Measurements from ENCODE around the gene PLEKHA7. TPM values are rescaled to one million over a fixed set of nuclear protein-coding genes. Genes with fewer than 3 reads are reported as not detected.

Gene PLEKHA7
- total RNA-seq, 1 donor from 2014 or later, result 16.2 TPM

DNA sequence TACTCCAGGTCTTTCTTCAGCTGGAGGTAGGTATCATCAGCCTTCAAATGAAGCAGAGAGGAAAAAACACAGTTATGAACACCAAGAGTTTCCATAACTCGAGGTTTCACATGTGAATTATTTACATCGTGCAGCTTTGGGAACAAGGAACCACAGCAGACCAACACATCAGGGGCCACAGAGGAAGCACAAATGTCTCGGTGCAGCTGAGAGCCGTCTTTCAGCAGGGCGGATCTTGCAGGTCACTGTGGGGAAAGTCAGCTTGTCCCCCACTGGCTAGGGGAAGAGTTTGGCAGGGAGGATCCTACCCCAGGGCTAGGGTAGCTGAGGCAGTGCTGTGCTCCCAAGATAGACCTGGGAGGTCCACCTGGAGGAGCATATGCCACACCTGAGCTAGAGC lies 201.1 kb downstream of the PLEKHA7 start:
- no peak for ATAC-seq (ENCODE audit: poor library complexity)
- no peak for DNase-seq

DNA sequence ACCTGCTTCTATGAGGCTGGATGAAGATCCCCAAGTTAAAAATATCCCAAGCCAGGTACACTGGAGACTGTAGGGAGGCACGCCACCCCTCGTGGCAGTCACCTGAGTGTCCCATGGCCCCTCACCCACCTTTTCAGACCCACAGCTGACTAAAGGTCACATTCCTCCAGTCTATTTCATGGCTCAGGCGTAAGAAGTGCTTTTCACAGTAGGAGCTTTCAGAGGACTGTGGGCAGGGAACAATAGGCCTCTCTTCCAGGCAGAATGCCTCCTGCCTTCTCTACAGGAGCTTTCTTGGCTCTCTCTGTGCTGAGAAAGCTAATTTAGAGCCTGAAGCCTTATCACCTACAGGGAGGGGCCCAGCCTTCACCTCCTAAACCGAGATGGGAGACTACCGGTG lies 201.9 kb downstream of the PLEKHA7 start:
- ATAC-seq (ENCODE audit: poor library complexity), result no peak
- DNase-seq, result no peak
- intact Hi-C loops (cut with DNase I), result no loop called here

More for the DNA sequence above, 201.1 kb downstream of the PLEKHA7 start:
- intact Hi-C loops (cut with DNase I), result no loop called here

DNA sequence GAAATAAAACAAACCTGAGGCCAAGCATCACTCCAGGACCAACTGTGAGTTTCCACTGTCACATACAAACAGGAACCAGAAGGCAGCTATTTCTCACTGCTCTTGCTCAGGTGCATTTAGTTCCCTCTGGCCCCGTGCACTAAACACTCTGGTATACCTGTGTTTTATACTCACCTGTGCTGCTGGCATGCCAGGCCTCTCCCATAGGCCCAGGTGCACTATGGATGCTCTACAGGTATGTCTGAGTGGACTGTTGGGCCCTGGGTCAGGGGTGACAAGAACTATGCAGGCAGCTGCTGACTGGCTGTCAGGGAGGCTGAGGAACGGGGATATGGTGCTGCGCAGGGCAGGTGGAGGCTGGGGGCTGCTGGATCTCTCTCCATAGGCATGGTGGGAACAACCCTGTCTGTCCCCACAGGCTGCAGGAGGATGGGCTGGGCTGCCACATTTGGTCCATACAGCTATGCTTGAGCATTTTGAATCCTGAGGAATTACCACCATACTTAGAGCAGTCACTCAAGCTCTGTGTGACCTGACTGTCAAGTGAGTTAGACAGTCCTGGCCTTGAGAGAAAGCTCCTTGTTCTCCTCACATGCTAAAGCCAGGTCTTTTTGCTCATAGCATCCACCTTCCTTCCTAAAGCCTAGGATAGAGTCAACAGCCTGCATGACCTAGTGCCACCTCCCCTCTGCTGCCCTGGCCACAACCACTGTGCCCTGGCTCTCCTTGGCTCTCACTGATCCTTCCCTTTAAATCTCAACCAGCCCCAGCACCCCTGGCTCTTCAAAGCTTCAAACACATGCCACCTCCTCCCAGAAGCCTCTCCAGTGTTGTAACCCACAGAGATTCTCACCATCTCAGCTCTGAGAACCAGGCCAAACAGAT lies 202.8 kb downstream of the PLEKHA7 start:
- ATAC-seq (ENCODE audit: poor library complexity) (no peak), DNase-seq (no peak)
- intact Hi-C loops (cut with DNase I), result no loop called here

DNA sequence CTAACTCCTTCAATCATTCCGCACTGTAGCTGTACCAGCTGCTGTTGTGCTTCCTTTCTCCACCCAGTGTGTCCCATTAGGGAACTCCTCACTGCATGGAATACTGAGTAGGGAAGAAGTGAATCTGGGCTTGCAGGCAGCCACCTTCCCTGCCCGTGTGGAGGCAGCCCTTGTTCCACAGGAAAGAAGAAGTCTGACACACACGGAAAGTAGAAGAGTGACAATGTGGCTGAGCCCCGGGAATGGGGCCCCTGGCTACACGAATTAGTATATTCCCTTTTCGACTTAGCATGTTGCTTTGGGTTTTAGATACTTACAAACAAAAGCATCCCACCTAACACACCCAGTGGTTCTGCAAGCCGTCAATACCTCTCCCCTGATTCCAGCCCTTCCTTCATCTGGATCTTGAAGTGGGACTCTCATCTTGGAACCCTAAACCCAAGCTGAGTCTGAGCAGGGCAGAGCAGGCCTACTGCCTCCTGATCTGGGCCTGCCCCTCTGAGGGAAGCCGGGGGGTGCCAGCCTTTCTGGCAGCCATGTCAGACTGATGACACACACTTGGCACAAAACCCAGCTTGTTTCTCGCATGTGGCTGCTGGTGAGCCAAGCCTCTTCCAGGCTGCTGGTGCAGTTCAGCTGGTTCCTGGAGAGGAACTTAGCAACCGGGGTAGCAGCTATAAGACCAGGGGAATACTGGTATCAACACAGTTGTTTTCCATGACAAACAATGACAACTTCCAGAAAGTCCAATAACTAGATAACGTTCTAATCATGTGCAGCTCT lies 204.1 kb downstream of the PLEKHA7 start:
- ATAC-seq (ENCODE audit: poor library complexity) (peak; percentile 78), DNase-seq (peak; percentile 80)
- intact Hi-C loops (cut with DNase I), result no loop called here

DNA sequence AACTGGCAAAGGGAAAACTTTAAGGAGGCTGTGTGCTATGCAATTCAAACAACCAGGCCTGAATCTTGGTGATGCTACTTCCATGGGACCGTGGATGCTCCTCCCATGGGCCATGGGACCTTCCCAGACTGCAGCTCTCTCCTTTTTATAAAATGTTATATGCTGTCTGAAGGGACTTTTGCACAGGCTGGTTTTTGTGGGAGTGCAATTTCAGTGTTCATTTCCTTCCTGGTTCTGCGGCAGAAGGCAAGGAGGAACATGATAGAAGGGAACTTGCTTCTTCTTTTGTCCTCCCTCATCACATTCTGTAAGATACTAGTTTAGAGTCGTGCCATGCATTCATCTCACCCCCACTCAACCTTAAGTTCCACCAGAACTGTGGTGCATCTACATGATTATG lies 206.9 kb downstream of the PLEKHA7 start:
- no peak for ATAC-seq (ENCODE audit: poor library complexity)
- intact Hi-C loops (cut with DNase I), result no loop called here
- DNase-seq, result no peak

DNA sequence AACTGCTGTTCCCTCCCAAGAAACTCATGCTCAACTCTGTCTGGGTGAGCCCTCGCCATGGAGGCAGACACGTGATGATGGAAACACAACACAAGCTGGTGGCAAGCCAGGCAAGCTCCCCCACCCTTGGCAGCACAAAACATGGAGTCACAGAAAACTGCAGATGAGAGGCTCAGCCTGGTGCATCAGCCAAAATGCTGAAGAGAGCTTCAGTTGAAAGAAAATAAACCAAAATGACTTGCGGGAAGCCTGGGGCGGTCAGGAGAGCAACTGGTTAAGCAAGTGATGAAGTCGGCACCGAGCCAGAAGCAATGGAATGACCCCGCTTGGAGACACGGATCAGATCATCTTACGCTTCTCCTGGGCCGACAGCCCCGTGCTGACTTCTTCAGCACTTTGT lies 207.4 kb downstream of the PLEKHA7 start:
- ATAC-seq (ENCODE audit: poor library complexity), result peak; percentile 23
- intact Hi-C loops (cut with DNase I), result no loop called here
- DNase-seq, result peak; percentile 64

DNA sequence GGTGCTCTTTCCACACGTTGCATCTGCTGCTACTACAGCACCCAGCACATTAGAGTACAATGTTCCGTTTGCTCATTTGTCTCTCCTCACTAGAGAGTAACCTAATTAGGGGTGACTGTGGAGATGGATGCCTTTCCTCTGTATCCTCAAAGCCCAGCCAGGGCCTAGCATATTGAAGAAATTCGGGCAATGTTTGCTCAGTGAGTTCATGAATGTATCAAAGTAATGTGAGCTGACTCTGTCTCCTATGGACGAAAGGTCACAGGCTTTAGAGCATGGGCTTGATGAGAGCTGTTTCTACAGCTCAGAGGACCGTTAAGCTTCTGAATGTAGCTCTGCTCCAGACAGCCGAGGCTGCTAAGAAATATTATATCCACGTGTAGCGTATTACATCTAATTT lies 208.3 kb downstream of the PLEKHA7 start:
- DNase-seq (no peak), ATAC-seq (ENCODE audit: poor library complexity) (no peak)
- intact Hi-C loops (cut with DNase I), result no loop called here

DNA sequence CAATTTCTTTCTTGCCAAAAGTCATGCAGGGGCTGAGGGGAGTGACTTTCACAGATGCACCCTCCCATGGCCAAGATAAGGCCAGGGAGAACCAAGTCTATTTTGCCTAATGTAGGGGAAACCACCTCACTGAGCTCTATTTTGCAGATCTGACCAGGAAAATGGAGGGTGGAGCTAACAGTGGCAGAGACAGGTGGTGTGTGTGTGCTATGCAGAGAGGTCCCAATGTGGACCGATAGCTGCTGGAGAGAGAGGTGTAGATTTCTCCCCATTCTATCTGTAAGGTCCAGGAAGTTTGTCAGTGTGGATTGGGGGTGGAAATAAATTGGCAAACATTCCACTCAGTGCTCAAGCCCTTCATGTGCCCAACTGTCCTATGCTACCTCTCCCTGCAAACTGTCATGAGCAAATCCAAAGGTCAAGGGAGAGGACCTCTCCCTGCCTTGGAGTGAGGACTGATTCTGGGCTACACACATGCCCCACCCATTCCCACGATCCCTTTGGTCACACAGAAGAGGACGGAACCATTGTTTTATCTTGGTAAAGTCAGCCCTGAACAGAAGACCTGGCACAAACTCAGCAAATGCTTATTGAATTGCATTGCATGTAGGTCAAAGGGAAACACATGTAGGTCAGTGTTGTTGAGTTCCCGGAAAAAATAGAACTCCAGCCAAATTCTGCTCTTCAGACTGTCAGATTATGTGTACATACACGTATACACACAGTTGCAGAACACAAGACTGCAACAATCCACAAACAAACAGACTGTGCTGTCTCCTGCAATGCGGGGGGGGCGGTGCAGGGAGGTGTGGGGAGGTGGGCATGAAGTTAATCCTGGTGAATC lies 209.9 kb downstream of the PLEKHA7 start:
- ATAC-seq (ENCODE audit: poor library complexity), result peak; percentile 59
- no peak for DNase-seq
- intact Hi-C loops (cut with DNase I), result no loop called here

DNA sequence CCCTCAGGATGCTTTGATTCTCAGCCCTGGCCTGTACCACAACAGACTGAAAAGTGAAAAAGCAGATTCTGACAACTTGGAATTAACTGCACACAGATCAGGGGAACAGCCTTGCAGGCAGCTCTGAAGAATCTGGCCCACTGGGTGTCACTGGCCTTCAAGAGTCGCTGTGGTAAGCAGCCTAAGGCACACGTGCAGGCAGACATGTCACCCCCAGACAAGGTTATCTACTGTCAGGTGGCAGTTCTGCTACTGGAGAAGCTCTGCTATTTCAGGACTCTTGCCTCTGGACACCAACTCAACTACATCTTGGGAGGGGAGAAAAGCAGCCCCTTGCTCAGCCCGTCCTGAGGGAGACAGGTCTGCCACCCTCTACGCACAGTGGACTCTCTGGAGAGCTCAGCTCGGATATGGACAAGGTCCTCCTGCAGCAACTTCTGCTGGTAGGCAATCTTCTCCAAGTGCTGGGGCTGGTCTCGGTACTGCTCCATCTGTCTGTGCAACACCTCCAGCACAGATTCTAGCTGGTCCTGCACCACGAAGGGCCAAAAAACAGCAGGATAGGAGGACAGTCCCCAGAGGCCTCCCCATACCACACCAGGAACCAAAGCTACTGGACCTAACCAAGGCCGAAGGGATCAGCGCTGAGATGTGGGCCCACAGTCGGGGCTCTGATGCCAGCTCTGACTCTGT lies 212.8 kb downstream of the PLEKHA7 start:
- ATAC-seq (ENCODE audit: poor library complexity) (peak; percentile 64), DNase-seq (no peak)
- intact Hi-C loops (cut with DNase I), result no loop called here

DNA sequence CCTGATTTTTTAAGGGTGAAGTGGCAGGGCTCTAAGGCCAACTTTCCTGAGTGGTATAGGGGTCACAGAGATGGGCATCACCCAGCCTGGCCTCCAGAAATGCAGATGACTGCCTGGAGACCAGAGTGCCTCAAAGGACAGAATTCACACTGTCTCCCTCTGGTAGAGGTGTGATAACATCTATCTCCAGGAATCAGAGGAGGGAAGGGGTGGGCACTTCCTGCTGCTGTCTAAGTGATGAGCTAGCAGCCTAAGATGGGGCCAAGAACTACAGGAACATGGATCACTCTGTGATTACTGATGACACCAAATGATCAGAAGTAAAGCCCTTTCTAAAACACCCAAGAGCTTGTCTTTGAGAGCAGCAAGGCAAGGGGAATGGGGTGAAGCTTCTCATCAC lies 213.8 kb downstream of the PLEKHA7 start:
- DNase-seq (no peak), ATAC-seq (ENCODE audit: poor library complexity) (no peak)
- intact Hi-C loops (cut with DNase I), result no loop called here

DNA sequence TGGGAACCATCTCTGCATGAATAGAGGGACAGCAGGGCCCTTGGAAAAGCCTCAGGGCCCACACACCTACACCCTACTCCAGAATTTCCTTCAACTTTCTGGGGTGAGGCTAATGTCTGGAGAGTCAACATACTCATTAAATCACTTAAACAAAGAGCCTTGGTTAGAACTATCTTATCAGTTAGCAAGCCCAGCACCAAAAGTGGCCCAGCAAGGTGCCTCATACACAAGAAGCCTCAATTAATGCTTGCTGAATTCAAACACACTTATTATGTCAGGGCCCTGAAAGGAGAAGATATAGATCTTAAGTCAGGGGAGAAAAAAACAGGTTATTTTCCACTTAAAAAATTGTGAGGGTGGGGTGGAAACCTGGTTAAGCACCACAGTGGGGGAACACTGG lies 214.3 kb downstream of the PLEKHA7 start:
- DNase-seq, result no peak
- intact Hi-C loops (cut with DNase I), result no loop called here
- ATAC-seq (ENCODE audit: poor library complexity), result no peak

DNA sequence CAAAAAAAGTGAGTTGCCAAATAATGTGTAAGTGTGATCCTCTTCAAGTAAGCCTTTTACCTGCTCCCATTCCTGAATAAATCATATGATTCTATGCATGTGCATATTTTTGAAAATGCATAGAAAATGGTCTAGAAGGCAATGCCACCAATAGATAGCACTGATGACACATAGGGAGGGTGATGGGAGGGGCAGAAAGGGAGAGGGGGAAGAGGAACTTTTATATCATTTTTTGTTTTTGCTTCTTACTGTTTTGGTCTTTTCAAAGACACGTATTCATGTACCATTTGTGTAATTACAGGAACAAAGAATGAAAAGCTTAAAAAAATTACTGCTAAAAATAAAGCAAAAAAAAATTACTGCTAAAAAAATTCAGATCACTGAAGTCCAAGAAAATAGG lies 215.0 kb downstream of the PLEKHA7 start:
- ATAC-seq (ENCODE audit: poor library complexity) (no peak), DNase-seq (no peak)
- intact Hi-C loops (cut with DNase I), result no loop called here

DNA sequence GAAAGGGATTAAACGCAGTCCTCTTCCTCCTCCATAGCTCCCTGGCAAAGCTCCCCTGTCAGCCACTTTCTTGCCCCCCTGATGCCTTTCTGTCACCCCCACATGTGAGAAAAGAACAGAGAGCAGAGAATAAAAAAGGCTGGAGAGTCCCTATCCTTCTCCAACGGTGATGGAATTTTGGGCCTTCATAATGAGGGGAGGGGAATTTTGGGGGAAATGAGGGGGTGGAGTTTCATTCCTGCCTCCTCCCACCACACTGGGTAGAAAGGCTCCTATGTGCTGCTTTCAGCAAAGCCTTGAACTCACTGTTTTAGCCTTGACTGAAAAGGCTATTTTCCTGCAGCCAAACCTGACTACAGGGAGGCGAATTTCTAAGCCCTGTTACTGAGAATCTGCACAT lies 216.4 kb downstream of the PLEKHA7 start:
- ATAC-seq (ENCODE audit: poor library complexity) (no peak), DNase-seq (no peak)
- intact Hi-C loops (cut with DNase I), result no loop called here

DNA sequence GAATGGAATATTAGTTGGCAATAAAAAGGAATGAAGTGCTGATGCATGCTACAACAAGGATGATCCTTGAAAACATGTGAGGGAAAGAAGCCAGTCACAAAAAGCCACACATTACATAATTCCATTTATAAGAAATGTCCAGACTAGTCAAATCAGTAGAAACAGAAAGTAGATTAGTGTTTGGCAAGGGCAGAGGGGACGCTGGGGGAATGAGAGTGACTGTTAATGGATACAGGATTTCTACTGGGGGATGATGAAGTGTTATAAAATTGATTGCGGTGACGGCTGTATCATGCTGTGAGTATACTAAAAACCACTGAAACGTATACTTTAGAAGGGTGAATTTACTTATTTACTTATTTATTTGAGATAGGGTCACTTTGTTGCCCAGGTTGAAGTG lies 217.9 kb downstream of the PLEKHA7 start:
- intact Hi-C loops (cut with DNase I), result no loop called here

DNA sequence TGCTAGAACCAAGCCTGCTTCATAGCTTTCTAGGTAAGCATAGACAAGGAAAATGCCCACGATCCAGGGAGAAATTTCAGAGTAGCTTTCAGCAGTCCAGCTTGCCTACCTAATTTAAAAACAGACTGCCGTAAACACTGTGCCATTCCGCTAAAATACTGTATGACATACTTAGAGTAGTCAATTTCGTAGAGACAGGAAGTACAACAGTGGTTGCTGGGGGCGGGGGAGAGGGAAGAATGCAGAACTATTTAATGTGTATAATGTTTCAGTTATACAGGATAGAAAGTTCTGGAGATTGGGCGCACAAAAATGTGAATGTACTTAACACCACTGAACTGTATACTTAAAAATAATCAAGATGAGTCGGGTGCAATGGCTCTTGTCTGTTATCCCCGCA lies 219.1 kb downstream of the PLEKHA7 start:
- ATAC-seq (ENCODE audit: poor library complexity), result no peak
- DNase-seq, result no peak
- intact Hi-C loops (cut with DNase I), result no loop called here

More for the DNA sequence above, 217.9 kb downstream of the PLEKHA7 start:
- DNase-seq, result no peak
- ATAC-seq (ENCODE audit: poor library complexity), result no peak

DNA sequence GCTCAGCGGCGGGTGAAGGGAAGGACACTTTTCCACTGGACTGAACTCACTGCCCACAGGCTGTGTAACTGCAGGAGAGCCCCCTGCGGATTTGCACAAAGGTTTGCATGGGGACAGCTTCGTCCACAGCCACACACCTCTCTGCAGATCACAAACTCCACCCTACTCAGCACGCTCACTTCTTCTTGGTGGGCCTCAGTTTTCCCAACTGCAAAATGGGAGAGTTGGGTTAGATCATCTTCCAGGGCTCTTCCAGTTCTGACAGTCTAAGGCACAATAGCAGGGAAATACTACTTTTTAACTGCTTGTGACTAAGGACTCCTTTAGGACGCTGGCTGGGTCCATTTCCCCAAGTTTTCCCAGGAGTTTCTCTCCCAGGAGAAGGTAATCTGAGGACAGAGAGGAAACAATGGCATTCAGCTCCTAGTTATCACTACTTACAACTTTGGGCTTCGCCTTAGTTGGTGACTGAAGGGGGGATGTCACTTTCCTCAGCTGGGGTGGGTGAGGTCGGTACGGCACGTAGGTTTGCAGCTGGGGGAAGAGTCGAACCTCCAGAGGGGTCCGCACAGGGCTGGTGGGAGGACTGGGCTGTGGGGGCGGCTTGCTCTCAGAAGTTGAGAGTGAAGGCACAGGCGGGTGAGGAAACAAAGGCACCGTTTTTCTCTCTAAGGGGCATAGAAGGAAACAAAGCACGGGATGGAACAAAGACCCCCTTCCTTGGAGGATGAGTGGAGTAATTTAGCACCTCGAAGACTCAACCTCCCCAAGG lies 220.0 kb downstream of the PLEKHA7 start:
- no peak for DNase-seq
- no peak for ATAC-seq (ENCODE audit: poor library complexity)
- intact Hi-C loops (cut with DNase I), result no loop called here

DNA sequence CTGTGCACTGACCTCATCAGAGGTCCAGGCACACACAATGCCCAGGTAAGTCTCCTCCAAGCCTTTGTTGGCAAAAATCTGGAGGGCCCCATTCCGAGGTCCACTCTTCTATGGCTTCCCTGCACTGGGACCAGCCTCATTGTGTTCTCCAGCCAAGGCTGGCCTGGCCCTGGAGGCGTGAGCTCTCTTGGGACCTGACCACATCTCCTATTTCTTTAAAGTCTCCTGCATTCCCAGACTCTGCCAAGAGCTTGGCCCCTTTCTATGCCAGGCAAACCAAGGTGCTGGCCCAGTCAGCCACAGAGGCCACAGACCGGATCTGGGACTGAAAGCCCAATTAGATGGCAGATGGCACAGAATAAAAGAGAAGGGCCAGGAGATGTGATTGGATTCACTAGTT lies 220.7 kb downstream of the PLEKHA7 start:
- DNase-seq, result no peak
- intact Hi-C loops (cut with DNase I), result no loop called here
- no peak for ATAC-seq (ENCODE audit: poor library complexity)

DNA sequence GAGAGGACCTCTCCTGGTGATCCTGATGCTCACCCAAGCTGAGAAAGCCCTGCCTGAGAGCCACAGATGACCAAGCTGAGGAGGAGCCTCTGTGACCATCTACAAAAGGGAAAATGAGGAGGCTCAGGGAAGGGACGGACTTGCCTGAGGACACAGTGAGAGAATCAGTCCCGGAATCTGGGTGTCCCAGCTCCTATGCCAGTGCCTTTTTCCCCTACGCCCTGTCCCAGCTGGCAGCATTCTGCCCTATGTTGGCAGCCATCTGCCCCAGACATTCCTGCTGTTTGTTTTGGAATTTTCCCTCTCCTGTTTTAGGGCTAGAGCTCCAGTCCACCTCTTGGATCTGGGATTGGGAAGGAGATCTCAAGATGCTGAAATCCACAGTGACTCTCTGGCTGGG lies 221.2 kb downstream of the PLEKHA7 start:
- DNase-seq (no peak), ATAC-seq (ENCODE audit: poor library complexity) (no peak)
- intact Hi-C loops (cut with DNase I), result no loop called here

Data from Right ventricle myocardium superior (tissue), 1 donor.